Thymus (tissue), 11 donors: ENCODE results near the gene NACC2. TPM values are rescaled to one million over a fixed set of nuclear protein-coding genes. Genes with fewer than 3 reads are reported as not detected.

ENCODE experiments used
- DNase-seq, 9 donors: peaks; one replicate each; pipeline ENCODE4 v3.0.0-alpha.2; 2013; ENCODE audit warnings: low spot score in 9 of 9, low read depth in 6 of 9, missing footprints in 1 of 9
- H3K27ac ChIP-seq, 2 donors: one replicate each; pipeline ENCODE4 v1.5.1; 2013; ENCODE audit warnings: control low read depth in 1 of 2, low read depth in 1 of 2, low read length in 1 of 2, mild to moderate bottlenecking in 1 of 2, moderate library complexity in 1 of 2
- H3K27me3 ChIP-seq, 2 donors: one replicate each; pipeline ENCODE4 v1.5.1; 2013; ENCODE audit warnings: low read length in 1 of 2; ENCODE audit not compliant: control insufficient read depth in 2 of 2, insufficient read depth in 1 of 2
- H3K36me3 ChIP-seq, 2 donors: one replicate each; pipeline ENCODE4 v1.5.1; 2013; ENCODE audit warnings: low read length in 1 of 2, mild to moderate bottlenecking in 1 of 2, moderate library complexity in 1 of 2; ENCODE audit not compliant: control insufficient read depth in 2 of 2, insufficient read depth in 2 of 2
- H3K4me1 ChIP-seq, 2 donors: one replicate each; pipeline ENCODE4 v1.5.1; 2013; ENCODE audit warnings: low read length in 2 of 2; ENCODE audit not compliant: control insufficient read depth in 2 of 2, insufficient read depth in 2 of 2
- H3K4me3 ChIP-seq, 2 donors: one replicate each; pipeline ENCODE4 v1.5.1; 2013; ENCODE audit warnings: low read length in 2 of 2, control low read depth in 1 of 2, mild to moderate bottlenecking in 1 of 2
- H3K9me3 ChIP-seq, 2 donors: one replicate each; pipeline ENCODE4 v1.5.1; 2013; ENCODE audit warnings: low read length in 1 of 2, mild to moderate bottlenecking in 1 of 2; ENCODE audit not compliant: control insufficient read depth in 2 of 2, insufficient read depth in 1 of 2
- WGBS: extraction: QIAGEN DNeasy Blood & Tissue Kit; methylation state at CpG from one replicate; pipeline ENCODE4 v1.1.7; 2013; 5-methylcytosine and 5-hydroxymethylcytosine counted together
- polyA plus RNA-seq: library from polyadenylated mRNA; stranded (reverse); fragments of 200-250 nt; gene quantifications from one replicate; pipeline ENCODE4 v1.2.3, GENCODE V29; 2013
- total RNA-seq: library from RNA; stranded (reverse); fragments of 120-200 nt; gene quantifications from one replicate; pipeline ENCODE4 v1.2.4, GENCODE V29; 2013
- donor health status: healthy.

The NACC2 gene
- total and polyA plus RNA-seq, 2 donors, result 1.5 to 4.4 TPM

GRCh38 chr9:136010176-136010575 lies 84.9 kb downstream of the NACC2 start:
- no peak for DNase-seq
- Histone ChIP-seq H3K36me3 (no peaks in the 10 kb centered on the region), H3K27ac (no peak overlapping the region), H3K9me3 (no peaks in the 10 kb centered on the region), H3K4me3 (no peak overlapping the region), H3K4me1 (no peaks in the 10 kb centered on the region), H3K27me3 (no peaks in the 10 kb centered on the region)
- 98% methylated on average over 17 of the region's 17 CpGs for WGBS

GRCh38 chr9:136009516-136009915 lies 85.6 kb downstream of the NACC2 start:
- H3K4me1 ChIP-seq, result no peaks in the 10 kb centered on the region
- 92% methylated on average over 16 of the region's 16 CpGs for WGBS
- no peaks in the 10 kb centered on the region for H3K9me3 ChIP-seq
- no peak overlapping the region for H3K4me3 ChIP-seq
- no peaks in the 10 kb centered on the region for H3K27me3 ChIP-seq
- no peak for DNase-seq
- no peak overlapping the region for H3K27ac ChIP-seq
- H3K36me3 ChIP-seq, result no peaks in the 10 kb centered on the region

GRCh38 chr9:136008693-136008997 lies 86.4 kb downstream of the NACC2 start:
- H3K27ac ChIP-seq, result no peak overlapping the region
- H3K4me3 ChIP-seq, result no peak overlapping the region
- no peaks in the 10 kb centered on the region for H3K9me3 ChIP-seq
- 98% methylated on average over 21 of the region's 21 CpGs for WGBS
- H3K27me3 ChIP-seq, result no peaks in the 10 kb centered on the region
- H3K4me1 ChIP-seq, result no peaks in the 10 kb centered on the region
- no peaks in the 10 kb centered on the region for H3K36me3 ChIP-seq
- no peak for DNase-seq

GRCh38 chr9:136007934-136008692 lies 87.0 kb downstream of the NACC2 start:
- H3K27ac ChIP-seq, result no peak overlapping the region
- H3K36me3 ChIP-seq, result no peaks in the 10 kb centered on the region
- no peak for DNase-seq
- H3K4me1 ChIP-seq, result no peaks in the 10 kb centered on the region
- no peaks in the 10 kb centered on the region for H3K9me3 ChIP-seq
- 97% methylated on average over 24 of the region's 24 CpGs for WGBS
- no peaks in the 10 kb centered on the region for H3K27me3 ChIP-seq
- H3K4me3 ChIP-seq, result no peak overlapping the region

- Histone ChIP-seq H3K36me3 (no peaks in the 10 kb centered on the region), H3K27me3 (no peaks in the 10 kb centered on the region), H3K9me3 (no peaks in the 10 kb centered on the region), H3K27ac (no peak overlapping the region), H3K4me1 (no peaks in the 10 kb centered on the region), H3K4me3 (no peak overlapping the region)
- WGBS, result 96% methylated on average over 36 of the region's 36 CpGs
- DNase-seq, result no peak
Measured at GRCh38 chr9:136007276-136007933, 87.7 kb downstream of the NACC2 start.

- no peaks in the 10 kb centered on the region for H3K36me3 ChIP-seq
- no peak for DNase-seq
- H3K27me3 ChIP-seq, result no peaks in the 10 kb centered on the region
- no peak overlapping the region for H3K4me3 ChIP-seq
- H3K9me3 ChIP-seq, result no peaks in the 10 kb centered on the region
- no peak overlapping the region for H3K27ac ChIP-seq
- H3K4me1 ChIP-seq, result no peaks in the 10 kb centered on the region
- WGBS, result 95% methylated on average over 7 of the region's 7 CpGs
Measured at GRCh38 chr9:136006169-136006568, 88.9 kb downstream of the NACC2 start.

GRCh38 chr9:136004712-136005111 lies 90.4 kb downstream of the NACC2 start:
- H3K4me3 ChIP-seq, result no peak overlapping the region
- H3K4me1 ChIP-seq, result no peaks in the 10 kb centered on the region
- DNase-seq, result no peak
- H3K27ac ChIP-seq, result no peak overlapping the region
- H3K9me3 ChIP-seq, result no peaks in the 10 kb centered on the region
- WGBS, result 98% methylated on average over 15 of the region's 15 CpGs
- no peaks in the 10 kb centered on the region for H3K27me3 ChIP-seq
- no peaks in the 10 kb centered on the region for H3K36me3 ChIP-seq

GRCh38 chr9:136004219-136004618 lies 90.9 kb downstream of the NACC2 start:
- Histone ChIP-seq H3K36me3 (no peaks in the 10 kb centered on the region), H3K4me1 (no peaks in the 10 kb centered on the region), H3K27me3 (no peaks in the 10 kb centered on the region), H3K4me3 (no peak overlapping the region), H3K9me3 (no peaks in the 10 kb centered on the region), H3K27ac (no peak overlapping the region)
- 93% methylated on average over 9 of the region's 9 CpGs for WGBS
- DNase-seq, result no peak

GRCh38 chr9:136003411-136004218 lies 91.5 kb downstream of the NACC2 start:
- no peak overlapping the region for H3K27ac ChIP-seq
- H3K9me3 ChIP-seq, result no peaks in the 10 kb centered on the region
- no peaks in the 10 kb centered on the region for H3K36me3 ChIP-seq
- H3K4me1 ChIP-seq, result no peaks in the 10 kb centered on the region
- H3K27me3 ChIP-seq, result no peaks in the 10 kb centered on the region
- WGBS, result 82% methylated on average over 15 of the region's 15 CpGs
- no peak overlapping the region for H3K4me3 ChIP-seq
- DNase-seq, result no peak
